DND-41 (cell line): ENCODE measurements around the gene ACTA2.

Experiments
- EZH2 ChIP-seq: IDR thresholded peaks from 3 replicates; pipeline ENCODE4 v1.6.1; 2012; ENCODE audit warnings: borderline replicate concordance, low read depth, mild to moderate bottlenecking, moderate library complexity, low read length, inconsistent platforms; ENCODE audit not compliant: severe bottlenecking
- TF ChIP-seq, protein P1 (sequence below): IDR thresholded peaks from 2 replicates; pipeline ENCODE4 v1.5.1; 2012; ENCODE audit warnings: borderline replicate concordance, low read length, moderate library complexity, mild to moderate bottlenecking; ENCODE audit not compliant: poor library complexity, severe bottlenecking; ENCODE audit errors: extremely low read depth

DNA sequence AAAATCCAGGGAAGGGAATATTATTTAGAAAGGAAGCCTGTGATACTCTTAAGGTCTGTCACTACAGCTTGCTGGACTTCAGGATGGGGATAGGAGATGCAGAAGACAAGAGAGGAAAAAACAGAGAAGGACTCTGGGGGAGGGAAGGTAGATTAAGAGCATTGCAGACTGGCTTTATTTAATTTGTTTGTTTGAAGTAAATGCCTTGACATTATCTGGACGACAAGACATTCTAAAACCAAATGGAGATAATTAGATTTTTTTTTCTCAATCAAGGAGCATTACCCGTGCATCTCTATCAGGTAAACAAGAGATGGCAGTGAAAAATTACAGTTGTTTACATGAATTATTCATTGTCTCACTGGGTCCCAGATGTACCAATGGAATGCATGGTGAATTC lies 24.3 kb downstream of the ACTA2 start:
- TF ChIP-seq EZH2: no peak
- TF ChIP-seq, protein P1, sequence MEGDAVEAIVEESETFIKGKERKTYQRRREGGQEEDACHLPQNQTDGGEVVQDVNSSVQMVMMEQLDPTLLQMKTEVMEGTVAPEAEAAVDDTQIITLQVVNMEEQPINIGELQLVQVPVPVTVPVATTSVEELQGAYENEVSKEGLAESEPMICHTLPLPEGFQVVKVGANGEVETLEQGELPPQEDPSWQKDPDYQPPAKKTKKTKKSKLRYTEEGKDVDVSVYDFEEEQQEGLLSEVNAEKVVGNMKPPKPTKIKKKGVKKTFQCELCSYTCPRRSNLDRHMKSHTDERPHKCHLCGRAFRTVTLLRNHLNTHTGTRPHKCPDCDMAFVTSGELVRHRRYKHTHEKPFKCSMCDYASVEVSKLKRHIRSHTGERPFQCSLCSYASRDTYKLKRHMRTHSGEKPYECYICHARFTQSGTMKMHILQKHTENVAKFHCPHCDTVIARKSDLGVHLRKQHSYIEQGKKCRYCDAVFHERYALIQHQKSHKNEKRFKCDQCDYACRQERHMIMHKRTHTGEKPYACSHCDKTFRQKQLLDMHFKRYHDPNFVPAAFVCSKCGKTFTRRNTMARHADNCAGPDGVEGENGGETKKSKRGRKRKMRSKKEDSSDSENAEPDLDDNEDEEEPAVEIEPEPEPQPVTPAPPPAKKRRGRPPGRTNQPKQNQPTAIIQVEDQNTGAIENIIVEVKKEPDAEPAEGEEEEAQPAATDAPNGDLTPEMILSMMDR: no peak
